Adrenal gland (tissue), 5 donors: ENCODE measurements around the gene ZNF155.

Experiments
- POLR2A ChIP-seq, 2 donors: fragments of 450-650 bp; IDR thresholded peaks; one replicate each; pipeline ENCODE4 v1.6.1; 2017; ENCODE audit warnings: antibody characterized with exemption in 2 of 2, mild to moderate bottlenecking in 2 of 2, moderate library complexity in 1 of 2
- TF ChIP-seq, protein P1 (sequence below), 6 experiments: fragments of 450-650 bp in 4 of 6; fragments of 200-600 bp in 2 of 6; sonication (generic) in 1 of 6; IDR thresholded peaks; 1 replicate in 5 of 6; 2 replicates in 1 of 6; pipeline versions ENCODE4 v1.5.1 to v1.8.0; 2016 to 2021; ENCODE audit warnings: antibody characterized with exemption in 6 of 6, mild to moderate bottlenecking in 2 of 6, moderate library complexity in 1 of 6
- donor health status: DM: no; HTN: no; CAD: no.

DNA sequence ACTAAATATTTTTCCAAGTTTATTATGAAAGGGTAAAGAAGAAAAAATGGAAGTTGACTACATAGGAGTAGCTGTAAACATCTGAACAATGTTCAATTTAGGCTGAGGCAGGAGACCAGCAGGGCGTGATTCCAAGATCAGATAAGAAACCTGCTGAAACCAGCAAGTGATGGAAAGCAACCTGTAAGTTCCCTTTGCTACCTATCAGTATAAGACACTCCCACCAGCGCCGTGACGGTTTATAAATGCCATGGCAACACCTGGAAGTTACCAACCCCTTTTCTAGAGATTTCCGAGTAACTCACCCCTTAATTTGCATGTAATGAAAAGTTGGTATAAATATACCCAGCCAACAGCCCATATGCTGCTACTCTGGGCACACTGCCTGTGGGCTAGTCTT, 47.8 kb upstream of the ZNF155 start:
- TF ChIP-seq, protein P1, sequence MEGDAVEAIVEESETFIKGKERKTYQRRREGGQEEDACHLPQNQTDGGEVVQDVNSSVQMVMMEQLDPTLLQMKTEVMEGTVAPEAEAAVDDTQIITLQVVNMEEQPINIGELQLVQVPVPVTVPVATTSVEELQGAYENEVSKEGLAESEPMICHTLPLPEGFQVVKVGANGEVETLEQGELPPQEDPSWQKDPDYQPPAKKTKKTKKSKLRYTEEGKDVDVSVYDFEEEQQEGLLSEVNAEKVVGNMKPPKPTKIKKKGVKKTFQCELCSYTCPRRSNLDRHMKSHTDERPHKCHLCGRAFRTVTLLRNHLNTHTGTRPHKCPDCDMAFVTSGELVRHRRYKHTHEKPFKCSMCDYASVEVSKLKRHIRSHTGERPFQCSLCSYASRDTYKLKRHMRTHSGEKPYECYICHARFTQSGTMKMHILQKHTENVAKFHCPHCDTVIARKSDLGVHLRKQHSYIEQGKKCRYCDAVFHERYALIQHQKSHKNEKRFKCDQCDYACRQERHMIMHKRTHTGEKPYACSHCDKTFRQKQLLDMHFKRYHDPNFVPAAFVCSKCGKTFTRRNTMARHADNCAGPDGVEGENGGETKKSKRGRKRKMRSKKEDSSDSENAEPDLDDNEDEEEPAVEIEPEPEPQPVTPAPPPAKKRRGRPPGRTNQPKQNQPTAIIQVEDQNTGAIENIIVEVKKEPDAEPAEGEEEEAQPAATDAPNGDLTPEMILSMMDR (IDR thresholded peaks at IDR 0.05), result no peak
- no peak for TF ChIP-seq POLR2A (IDR thresholded peaks at IDR 0.05)
